HG03469 (cell line): ENCODE measurements around the gene ATP6V0D1.

Experiments used
- ATAC-seq: cut with Tn5 transposase; IDR thresholded peaks from one replicate; pipeline ENCODE4 v1.9.1; 2021; ENCODE audit warnings: mild to moderate bottlenecking, moderate library complexity, moderate number of reproducible peaks; ENCODE audit not compliant: unreplicated experiment

ATP6V0D1 gene

GRCh38 chr16:67394155-67395104 lies 86.5 kb downstream of the ATP6V0D1 start:
- no peak for ATAC-seq

- ATAC-seq, result no peak
Measured at GRCh38 chr16:67393788-67394154, 87.2 kb downstream of the ATP6V0D1 start.

DNA sequence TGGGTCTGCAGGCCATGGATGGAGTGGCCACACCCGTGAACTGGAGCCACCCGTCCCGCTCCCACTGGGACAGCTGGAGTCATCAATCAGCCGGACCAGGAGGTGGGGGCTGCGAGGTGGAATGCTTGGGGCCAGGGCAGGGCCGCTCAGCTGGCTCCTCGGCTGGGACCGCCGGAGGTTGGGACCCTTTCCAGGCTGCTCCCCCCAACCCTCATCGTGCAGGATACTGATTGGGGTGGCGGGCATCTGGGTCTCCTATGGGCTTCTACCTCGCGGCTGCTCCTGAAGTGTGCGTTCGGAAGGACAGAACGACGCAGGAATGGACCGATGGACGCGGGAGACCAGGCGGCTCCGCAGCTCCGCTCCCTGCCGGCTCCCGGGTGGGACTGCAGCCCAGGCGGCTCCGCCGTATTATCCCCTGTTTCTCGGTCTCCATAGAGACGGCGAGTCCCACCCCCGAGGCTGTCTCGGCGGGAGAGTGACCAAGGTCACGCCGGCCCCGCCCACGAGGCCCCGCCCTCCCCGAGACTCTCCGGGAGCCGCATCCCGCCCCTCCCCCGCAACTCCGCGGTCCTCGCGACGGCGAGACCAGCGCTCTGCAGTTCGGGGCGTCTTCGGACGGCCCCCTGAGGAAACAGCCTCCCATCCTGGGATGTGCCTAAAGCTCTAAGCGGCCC lies 87.7 kb downstream of the ATP6V0D1 start, which contains the start of gene TPPP3:
TSS of gene TPPP3 (minus strand) at position 388 of the 677 bp plus-strand sequence. CDS start 2,387 bp downstream, outside the sequence.
- ATAC-seq, result no peak

DNA sequence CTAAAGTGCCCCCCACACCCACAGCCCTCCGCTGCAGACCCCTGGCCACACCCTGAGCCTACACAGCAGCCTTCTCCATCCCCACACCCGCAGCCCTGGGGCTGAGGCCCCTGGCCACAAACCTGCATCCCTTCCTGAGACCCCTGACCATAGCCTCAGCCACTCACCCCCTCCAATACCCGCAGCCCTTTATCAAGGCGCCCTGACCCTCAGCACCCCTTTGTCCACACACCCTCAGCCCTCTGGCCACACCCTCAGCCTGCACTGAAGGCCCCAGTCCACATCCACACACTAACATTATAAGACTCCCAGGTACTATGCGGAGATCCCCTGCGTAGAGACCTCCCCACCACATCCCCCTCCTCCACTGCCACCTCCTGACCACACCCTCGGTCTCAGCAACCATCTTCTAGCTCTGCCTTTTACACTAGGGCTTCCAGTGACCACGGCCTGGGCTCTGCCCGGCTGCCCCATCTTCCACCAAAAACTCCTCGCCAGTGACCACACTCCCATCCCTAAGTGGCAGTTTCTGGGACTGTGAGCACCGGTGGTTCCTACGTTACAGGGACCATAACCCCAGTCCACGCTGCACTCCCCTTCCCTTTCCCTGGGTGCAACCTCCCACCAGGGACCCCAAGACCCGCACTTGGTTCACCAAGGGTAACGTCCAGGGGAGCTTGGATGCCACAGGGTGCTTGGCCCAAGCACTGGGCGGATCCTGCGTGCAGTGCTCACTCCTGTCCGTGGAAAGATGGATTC lies 88.5 kb downstream of the ATP6V0D1 start:
- no peak for ATAC-seq

- ATAC-seq, result no peak
Measured at GRCh38 chr16:67391424-67392300, 89.3 kb downstream of the ATP6V0D1 start.

- ATAC-seq, result no peak
Measured at GRCh38 chr16:67390816-67391423, 90.0 kb downstream of the ATP6V0D1 start.

GRCh38 chr16:67389911-67390815 lies 90.8 kb downstream of the ATP6V0D1 start:
- ATAC-seq, result no peak

DNA sequence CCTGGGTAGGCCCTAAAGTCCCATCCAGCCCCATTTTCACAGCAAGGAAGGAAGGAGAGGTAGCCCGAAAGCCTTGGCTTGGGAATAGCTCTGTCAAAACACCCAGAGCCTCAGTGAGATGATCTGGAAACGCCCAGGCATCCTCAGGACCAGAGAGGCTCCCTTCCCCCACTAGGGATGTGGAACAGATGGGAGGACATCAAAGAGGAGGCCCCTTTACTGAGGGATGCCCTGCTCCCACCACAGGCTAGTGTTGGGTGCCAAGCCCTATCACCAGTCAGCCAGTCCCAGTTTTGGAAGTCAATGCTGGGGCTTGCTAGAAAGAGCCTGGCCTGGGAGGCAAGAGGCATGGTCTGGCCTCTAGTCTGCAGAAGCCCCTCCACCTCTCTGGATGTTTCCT lies 92.4 kb downstream of the ATP6V0D1 start:
- ATAC-seq, result no peak

- no peak for ATAC-seq
Measured at GRCh38 chr16:67388191-67388590, 92.8 kb downstream of the ATP6V0D1 start.
